Measurements from ENCODE around the gene KRTAP19-4.
"Not testable (repeated sequence)": the region's sequence is repeated elsewhere in the genome, so short reads cannot be mapped to it uniquely, and the experiment has no call there.

Gene KRTAP19-4

DNA sequence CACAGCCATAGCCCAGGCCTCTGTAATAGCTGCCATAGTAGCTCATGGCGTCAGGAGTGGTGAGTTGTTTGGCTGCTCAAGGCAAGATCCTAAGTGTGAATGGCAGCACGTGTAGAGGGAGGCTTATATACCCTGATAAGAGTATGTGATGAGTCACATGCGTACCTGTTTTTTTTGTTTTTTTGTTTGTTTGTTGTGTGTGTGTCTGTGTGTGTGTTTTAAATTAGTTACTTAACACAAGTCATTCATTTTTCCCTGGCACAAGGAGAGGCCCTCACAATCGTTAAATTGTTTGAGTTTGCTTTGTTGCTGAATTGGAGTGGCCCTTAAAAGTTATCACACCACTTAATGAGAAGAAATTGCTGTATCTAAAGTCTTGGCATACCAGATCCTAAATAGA is at the start of gene KRTAP19-4:
Gene KRTAP19-4 (minus strand): TSS at position 101 of the 400 bp plus-strand sequence. CDS start 55 bp downstream, at position 46.
- no peak for DNase-seq (ENCODE audit: low read depth)

- DNase-seq (ENCODE audit: low read depth): no peak
Observed at GRCh38 chr21:30541764-30542163, 44.8 kb upstream of the KRTAP19-4 start, which contains the start of gene KRTAP19-6. Gene KRTAP19-6 (minus strand): TSS chr21:30541864. CDS start chr21:30541833, 31 bp downstream.

DNA sequence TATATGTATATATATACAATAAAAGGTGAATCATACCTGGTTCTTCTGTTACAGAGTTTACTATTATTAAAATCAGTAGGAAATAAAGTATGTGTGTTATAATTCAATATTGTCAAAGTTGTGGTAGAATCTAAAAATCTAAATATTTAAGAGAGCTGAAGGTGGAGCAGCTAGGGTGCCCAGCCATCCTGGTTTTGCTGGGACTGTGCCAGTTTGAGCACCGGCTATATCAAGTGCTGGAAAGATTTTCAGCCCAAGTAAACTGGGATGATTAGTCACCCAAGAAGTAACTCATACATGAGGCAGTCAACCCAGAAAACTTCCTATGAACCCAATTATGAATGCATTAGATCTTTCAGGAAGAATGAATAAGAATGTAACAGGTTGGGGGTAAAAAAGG is 21.9 kb upstream of the KRTAP19-4 start:
- no peak for DNase-seq (ENCODE audit: low read depth)

DNA sequence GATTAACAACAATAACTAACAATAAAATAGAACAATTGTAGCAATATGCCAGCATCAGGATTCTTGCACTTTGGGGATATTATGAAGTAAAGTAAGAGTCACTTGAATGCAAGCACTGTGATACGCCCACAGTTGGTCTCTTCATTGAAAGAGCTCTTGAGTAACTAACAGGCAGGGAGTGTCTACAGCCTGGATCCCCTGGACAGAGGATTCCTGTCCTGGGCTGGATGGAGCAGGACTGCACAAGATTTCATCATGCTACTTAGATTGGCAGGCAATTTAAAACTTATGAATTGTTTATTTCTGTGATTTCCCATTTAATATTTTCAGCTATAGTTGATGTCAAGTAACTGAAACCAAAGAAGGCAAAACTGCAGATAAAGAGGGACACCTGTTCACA is 18.7 kb upstream of the KRTAP19-4 start:
- DNase-seq (ENCODE audit: low read depth): no peak

- not testable (repeated sequence) for DNase-seq (ENCODE audit: low read depth)
Observed at GRCh38 chr21:30505621-30506205, 8.7 kb upstream of the KRTAP19-4 start.

DNA sequence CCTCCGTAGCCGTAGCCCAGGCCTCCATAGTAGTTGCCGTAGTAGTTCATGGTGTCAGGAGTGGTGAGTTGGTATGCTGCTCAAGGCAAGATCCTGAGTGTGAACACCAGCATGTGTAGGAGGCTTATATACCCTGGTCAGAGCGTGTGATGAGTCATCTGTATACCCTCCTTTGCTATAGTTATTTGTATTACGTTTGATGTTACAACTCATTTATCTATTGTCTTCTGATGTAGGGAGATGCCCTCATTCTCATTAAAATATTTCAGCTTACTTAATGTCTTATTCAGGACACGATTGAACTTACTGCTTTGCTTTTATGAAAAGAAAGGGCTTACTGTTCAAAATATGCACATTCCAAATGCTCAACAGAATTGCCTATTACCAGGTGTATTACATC is 5.1 kb upstream of the KRTAP19-4 start, which contains the start of gene KRTAP19-5:
Gene KRTAP19-5 (minus strand): TSS at position 101 of the 400 bp plus-strand sequence. CDS start 51 bp downstream, at position 50.
- no peak for DNase-seq (ENCODE audit: low read depth)

- DNase-seq (ENCODE audit: low read depth): no peak
Observed at GRCh38 chr21:30491963-30492428, 5.0 kb downstream of the KRTAP19-4 start, which contains the start of gene KRTAP19-3. Gene KRTAP19-3 (minus strand): TSS chr21:30492013. CDS start chr21:30491957, 56 bp downstream.

DNA sequence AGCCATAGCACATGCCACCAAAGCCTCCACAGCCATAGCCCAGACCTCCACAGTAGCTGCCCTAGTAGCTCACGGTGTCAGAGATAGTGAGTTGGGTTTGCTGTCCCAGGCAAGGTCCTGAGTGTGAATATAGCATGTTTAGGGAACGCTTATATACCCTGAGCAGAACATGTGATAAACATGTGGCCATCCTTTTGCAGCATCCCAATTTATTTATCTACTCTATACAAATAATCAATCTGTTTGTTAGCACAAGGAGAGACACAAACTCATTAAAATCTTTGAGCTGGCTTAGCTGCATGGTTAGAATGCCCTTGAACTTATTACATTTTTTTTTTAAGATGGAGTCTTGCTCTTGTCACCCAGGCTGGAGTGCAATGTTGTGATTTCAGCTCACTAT is 9.6 kb downstream of the KRTAP19-4 start, which contains the start of gene KRTAP19-2:
Gene KRTAP19-2 (minus strand): TSS at position 101 of the 400 bp plus-strand sequence. CDS start 88 bp downstream, at position 13.
- DNase-seq (ENCODE audit: low read depth): no peak

DNA sequence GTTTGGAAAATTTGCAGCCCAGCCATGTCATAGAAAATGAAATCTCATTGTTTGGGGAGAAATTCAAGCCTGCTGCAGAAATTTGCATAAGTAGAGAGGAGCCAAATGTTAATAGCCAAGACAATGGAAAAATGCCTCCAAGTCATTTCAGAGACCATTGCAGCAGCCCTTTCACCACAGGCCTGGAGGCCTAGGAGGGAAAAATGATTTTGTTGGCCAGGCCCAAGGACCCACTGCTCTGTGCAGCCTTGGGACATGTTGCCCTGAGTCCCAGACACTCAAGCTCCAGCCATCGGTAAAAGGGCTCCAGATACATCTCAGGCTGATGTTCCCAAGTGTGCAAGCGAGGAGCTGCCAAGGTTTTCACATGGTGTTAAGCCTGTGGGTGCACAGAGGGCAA is 10.8 kb downstream of the KRTAP19-4 start:
- no peak for DNase-seq (ENCODE audit: low read depth)

DNA sequence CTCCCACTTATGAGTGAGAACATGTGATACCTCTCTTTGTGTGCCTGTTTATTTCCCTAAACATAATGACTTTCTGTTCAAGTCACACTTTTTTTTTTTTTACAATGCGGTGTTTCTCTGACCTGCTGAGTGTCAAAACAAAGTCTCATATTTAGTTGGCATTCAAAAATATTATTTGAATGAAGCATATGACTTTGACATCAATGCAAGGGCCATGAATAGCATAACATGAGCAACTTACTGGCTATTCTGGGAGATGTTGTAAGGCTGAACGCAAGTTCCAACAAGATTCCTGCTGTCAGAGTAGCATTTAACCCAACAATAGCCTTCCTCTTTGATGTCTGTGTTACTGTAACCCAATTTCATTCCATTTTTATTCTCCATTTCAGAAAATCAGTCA is 14.8 kb downstream of the KRTAP19-4 start:
- no peak for DNase-seq (ENCODE audit: low read depth)

- no peak for DNase-seq (ENCODE audit: low read depth)
Observed at GRCh38 chr21:30480145-30480544, 16.8 kb downstream of the KRTAP19-4 start, which contains the start of gene KRTAP19-1. Gene KRTAP19-1 (minus strand): TSS chr21:30480367. CDS start chr21:30480317, 50 bp downstream.

- DNase-seq (ENCODE audit: low read depth): no peak
Observed at GRCh38 chr21:30479259-30479658, 17.7 kb downstream of the KRTAP19-4 start.

GRCh38 chr21:30478004-30478403 is 19.0 kb downstream of the KRTAP19-4 start:
- no peak for DNase-seq (ENCODE audit: low read depth)

DNA sequence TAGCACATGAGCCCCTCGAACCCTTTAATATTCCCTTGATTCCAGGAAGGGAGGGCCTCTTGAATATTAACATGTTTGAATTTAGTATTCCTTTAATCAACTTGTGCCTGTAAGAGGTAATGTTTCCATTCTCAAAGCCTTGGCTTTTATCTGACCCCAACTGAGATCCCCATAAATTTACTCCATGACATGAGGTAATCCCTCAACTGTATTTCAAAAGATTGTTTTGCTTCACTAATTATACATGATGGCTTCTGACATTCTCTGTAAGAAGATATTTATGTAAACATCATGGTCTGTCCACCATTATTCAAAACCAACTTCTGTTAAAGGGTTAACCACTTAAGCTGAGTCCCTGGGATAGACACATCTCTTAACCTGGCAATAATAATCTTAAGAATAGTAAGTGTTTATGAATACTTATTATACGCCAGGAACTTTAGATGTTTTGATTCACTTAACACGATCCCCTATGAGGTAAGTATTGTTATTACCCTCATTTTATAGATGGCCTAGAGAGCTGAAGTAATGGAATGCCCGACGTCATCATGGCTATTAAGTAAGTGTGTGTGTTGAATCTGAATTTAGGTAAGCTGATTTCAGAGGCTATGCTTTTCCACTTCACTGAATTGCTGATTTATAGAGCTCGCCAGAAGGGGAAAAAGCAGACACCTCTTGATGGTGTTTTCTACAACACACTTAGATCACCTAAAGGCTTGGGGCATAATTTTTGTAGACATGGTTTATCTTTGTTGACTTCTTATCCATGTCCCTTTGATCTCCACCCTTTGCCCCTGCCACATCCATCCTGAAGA is 27.9 kb downstream of the KRTAP19-4 start:
- DNase-seq (ENCODE audit: low read depth): no peak

- no peak for DNase-seq (ENCODE audit: low read depth)
Observed at GRCh38 chr21:30463713-30464112, 33.3 kb downstream of the KRTAP19-4 start.

- DNase-seq (ENCODE audit: low read depth): no peak
Observed at GRCh38 chr21:30448514-30448913, 48.5 kb downstream of the KRTAP19-4 start.

GRCh38 chr21:30447056-30447455 is 49.9 kb downstream of the KRTAP19-4 start:
- no peak for DNase-seq (ENCODE audit: low read depth)
